Small intestine (tissue), 7 donors: Measurements from ENCODE around the gene KIAA0825. TPM values are rescaled to one million over a fixed set of nuclear protein-coding genes. Genes with fewer than 3 reads are reported as not detected.

Experiments
- DNase-seq, 2 donors: peaks; one replicate each; pipeline versions ENCODE4 v3.0.0 to v3.0.0-alpha.2; 2013
- FAIRE-seq: peaks from 2 replicates; lab custom pipeline; 2012; peaks lifted over from hg19 to GRCh38; lab: Jason Lieb, UNC
- H3K27ac ChIP-seq, 3 donors: one replicate each; pipeline ENCODE4 v1.5.1; 2013; ENCODE audit warnings: low read length in 2 of 3, mild to moderate bottlenecking in 2 of 3, control low read depth in 1 of 3, inconsistent platforms in 1 of 3, low read depth in 1 of 3, moderate library complexity in 1 of 3
- H3K27me3 ChIP-seq, 3 donors: one replicate each; pipeline ENCODE4 v1.6.1; 2013; ENCODE audit warnings: low read length in 3 of 3, inconsistent platforms in 1 of 3; ENCODE audit not compliant: control insufficient read depth in 3 of 3, insufficient read depth in 3 of 3
- H3K36me3 ChIP-seq, 3 donors: one replicate each; pipeline ENCODE4 v1.6.1; 2013; ENCODE audit warnings: low read length in 3 of 3, inconsistent platforms in 1 of 3, low read depth in 1 of 3, mild to moderate bottlenecking in 1 of 3, moderate library complexity in 1 of 3; ENCODE audit not compliant: control insufficient read depth in 3 of 3, insufficient read depth in 2 of 3
- H3K4me1 ChIP-seq, 3 donors: one replicate each; pipeline ENCODE4 v1.6.1; 2013; ENCODE audit warnings: low read length in 2 of 3, inconsistent platforms in 1 of 3, low read depth in 1 of 3, mild to moderate bottlenecking in 1 of 3, moderate library complexity in 1 of 3; ENCODE audit not compliant: control insufficient read depth in 3 of 3, insufficient read depth in 2 of 3
- H3K4me3 ChIP-seq, 3 donors: one replicate each; pipeline ENCODE4 v1.5.1; 2013; ENCODE audit warnings: low read length in 3 of 3, control low read depth in 1 of 3, inconsistent platforms in 1 of 3, low read depth in 1 of 3, mild to moderate bottlenecking in 1 of 3, moderate library complexity in 1 of 3
- H3K9me3 ChIP-seq, 2 donors: one replicate each; pipeline ENCODE4 v1.6.1; 2013; ENCODE audit warnings: low read depth in 1 of 2, low read length in 1 of 2; ENCODE audit not compliant: control insufficient read depth in 2 of 2, insufficient read depth in 1 of 2
- WGBS, 3 donors: extraction: QIAGEN DNeasy Blood & Tissue Kit; methylation state at CpG; one replicate each; pipeline ENCODE4 v1.1.7; 2013; 5-methylcytosine and 5-hydroxymethylcytosine counted together
- polyA plus RNA-seq, 4 donors: library from polyadenylated mRNA; stranded (reverse) in 3 of 4; unstranded in 1 of 4; fragments of 200-250 nt in 3 of 4; fragments of 120-200 nt in 1 of 4; gene quantifications; one replicate each; pipeline versions ENCODE4 v1.2.1 to v1.2.3, GENCODE V29; 2013
- donor health status: healthy with polysubstance abuse.
- donor health status: control.
- donor health status: control.
- donor health status: Bipolar disorder and iron deficiency.
- donor health status: healthy.

The KIAA0825 gene
- polyA plus RNA-seq, 4 donors: 0.51 to 2.6 (median 0.61) TPM

DNA sequence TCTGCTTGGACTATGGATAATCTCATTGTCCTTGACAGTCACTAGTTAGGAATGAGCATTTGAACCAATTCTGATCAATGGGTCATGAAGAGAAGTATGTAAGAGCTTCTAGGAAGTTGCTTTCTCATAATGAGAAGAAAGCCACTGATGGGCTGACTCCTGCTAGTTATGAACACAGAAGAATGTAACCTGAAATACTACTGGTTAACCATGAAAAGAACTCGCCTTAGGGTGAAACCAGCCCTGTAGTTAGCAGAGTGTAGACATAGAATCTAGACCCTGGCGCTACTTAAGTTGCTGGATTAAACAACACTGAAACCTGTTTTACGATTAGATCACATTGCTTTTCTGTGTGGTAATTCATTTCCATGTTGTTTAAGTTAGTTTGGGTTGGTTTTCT lies 26.6 kb upstream of the KIAA0825 start:
- Histone ChIP-seq H3K36me3 (peaks cover 0 to 4% (median 2%) of the 10 kb centered on the region in 3 donors), H3K4me3 (no peak overlapping the region), H3K9me3 (peaks cover 0 to 5% of the 10 kb centered on the region in 2 donors), H3K27ac (no peak overlapping the region), H3K4me1 (no peaks in the 10 kb centered on the region), H3K27me3 (no peaks in the 10 kb centered on the region)
- DNase-seq (no peak), FAIRE-seq (no peak)
- WGBS, 3 donors: 95 to 97% (median 97%) methylated on average over 3 of the region's 3 CpGs

DNA sequence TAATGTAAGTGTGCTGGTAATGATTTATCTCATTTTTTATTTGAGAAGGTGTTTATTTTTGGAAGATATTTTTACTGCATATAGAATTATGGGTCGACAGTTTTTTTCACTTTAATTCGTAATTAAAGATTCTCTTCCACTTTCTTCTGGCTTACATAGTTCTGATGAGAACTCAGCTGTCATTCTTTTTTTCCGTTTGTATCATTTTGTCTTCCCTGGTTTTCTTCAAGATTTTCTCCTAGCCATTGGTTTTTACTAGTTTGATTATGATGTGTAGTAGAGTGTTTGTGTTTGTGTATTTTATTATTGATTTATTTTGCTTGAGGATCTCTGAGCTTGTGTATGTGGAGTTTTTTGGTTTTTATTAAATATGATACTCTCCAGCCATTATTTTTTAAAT lies 21.8 kb upstream of the KIAA0825 start:
- H3K4me3 ChIP-seq: no peak overlapping the region
- FAIRE-seq (no peak), DNase-seq (no peak)
- peaks cover 0 to 15% (median 8%) of the 10 kb centered on the region in 3 donors for H3K36me3 ChIP-seq
- 95 to 98% (median 97%) methylated on average over 3 of the region's 3 CpGs for WGBS, 3 donors
- no peaks in the 10 kb centered on the region for H3K27me3 ChIP-seq
- H3K9me3 ChIP-seq: peaks cover 0 to 28% of the 10 kb centered on the region in 2 donors
- H3K4me1 ChIP-seq: no peaks in the 10 kb centered on the region
- no peak overlapping the region for H3K27ac ChIP-seq

DNA sequence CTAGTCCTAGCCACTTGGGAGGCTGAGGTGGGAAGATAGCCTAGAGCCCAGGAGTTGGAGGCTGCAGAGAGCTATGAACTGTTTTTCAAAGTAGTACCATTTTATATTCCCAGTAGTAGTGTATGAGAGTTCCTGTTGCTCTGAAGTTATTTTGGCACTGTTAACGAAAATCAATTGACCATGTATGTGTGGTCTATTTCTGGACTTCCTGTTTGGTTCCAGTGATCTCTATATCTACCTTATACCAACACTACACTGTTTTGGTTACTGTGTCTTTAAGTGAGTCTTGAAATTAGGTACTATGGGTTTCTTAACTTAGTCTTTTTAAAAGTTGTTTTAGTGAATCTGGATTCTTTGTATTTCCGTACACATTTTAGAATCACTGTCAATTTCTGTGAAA lies 13.6 kb upstream of the KIAA0825 start:
- DNase-seq: no peak
- H3K4me3 ChIP-seq: no peak overlapping the region

DNA sequence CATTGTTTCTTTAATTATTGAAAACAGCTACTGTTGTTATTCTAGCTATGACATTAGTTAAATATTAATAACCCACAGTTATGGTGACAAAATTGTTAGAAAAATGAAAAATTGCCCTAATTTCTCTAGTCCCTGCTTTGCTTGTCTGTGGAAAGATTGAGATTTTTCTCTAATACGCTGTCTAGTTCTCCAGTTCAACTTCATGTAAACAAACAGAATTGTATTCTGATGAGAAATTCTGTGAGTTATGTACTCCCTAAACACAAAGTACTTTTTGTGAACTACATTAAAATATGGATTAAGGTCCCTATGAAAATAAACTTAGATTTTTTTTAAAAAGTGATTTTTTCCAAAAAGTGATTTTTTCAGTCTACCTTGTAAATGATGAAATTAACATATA lies 8.8 kb upstream of the KIAA0825 start:
- Histone ChIP-seq H3K4me3 (no peak overlapping the region), H3K9me3 (peaks cover 0 to 3% of the 10 kb centered on the region in 2 donors), H3K27ac (no peak overlapping the region), H3K4me1 (no peaks in the 10 kb centered on the region), H3K27me3 (no peaks in the 10 kb centered on the region), H3K36me3 (peaks cover 0 to 8% (median 2%) of the 10 kb centered on the region in 3 donors)
- DNase-seq (no peak), FAIRE-seq (no peak)
- WGBS, 3 donors: 81 to 91% (median 89%) methylated on average over 1 of the region's 1 CpG

More for the DNA sequence above, 13.6 kb upstream of the KIAA0825 start:
- no peak for FAIRE-seq
- Histone ChIP-seq H3K4me1 (no peaks in the 10 kb centered on the region), H3K27me3 (no peaks in the 10 kb centered on the region), H3K9me3 (peaks cover 0 to 12% of the 10 kb centered on the region in 2 donors), H3K36me3 (peaks cover 0 to 17% (median 4%) of the 10 kb centered on the region in 3 donors), H3K27ac (no peak overlapping the region)
- WGBS, 3 donors: 73 to 83% (median 76%) methylated on average over 2 of the region's 2 CpGs

DNA sequence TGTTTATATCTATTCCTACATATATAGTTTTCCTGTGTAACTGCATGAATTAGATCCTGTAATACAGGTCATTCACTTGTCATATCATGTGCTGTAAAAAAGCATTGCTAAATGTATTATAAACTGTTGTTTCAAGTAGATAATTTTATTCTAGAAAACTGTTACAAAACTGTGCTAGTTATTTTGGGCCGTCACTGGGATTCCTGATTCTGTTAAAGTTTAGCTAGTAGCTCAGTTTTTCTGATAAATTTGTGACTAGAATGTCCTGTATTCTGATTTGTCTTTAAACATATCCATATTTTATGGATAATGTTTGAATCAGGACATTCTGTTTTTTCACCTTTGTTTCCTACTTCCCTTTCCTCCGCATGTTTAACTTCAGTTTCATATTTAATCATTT lies 5.5 kb upstream of the KIAA0825 start:
- Histone ChIP-seq H3K4me1 (no peaks in the 10 kb centered on the region), H3K36me3 (no peaks in the 10 kb centered on the region), H3K9me3 (no peaks in the 10 kb centered on the region), H3K27me3 (no peaks in the 10 kb centered on the region), H3K4me3 (no peak overlapping the region), H3K27ac (no peak overlapping the region)
- FAIRE-seq: no peak
- 79 to 95% (median 85%) methylated on average over 2 of the region's 2 CpGs for WGBS, 3 donors
- no peak for DNase-seq

DNA sequence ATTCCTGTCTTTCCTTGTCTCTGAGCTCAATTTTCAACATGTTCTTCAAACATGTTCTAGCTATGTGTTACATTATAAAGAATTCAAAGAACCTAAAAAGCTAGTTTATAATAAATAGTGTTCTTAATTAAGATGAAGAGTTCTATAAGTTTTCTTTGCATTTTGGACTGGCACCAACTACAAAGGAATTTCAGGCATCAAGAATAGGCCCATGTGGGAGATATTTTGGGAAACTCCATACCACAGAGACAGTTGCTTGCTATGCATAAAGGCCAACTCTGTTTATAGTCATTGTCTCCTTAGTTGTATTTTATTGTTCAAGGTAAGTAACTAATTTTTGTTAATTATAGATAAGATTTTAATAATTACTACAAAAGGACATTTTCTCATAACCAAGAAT lies 4.6 kb upstream of the KIAA0825 start:
- no peaks in the 10 kb centered on the region for H3K27me3 ChIP-seq
- H3K27ac ChIP-seq: no peak overlapping the region
- no peak for FAIRE-seq
- no peak overlapping the region for H3K4me3 ChIP-seq
- H3K9me3 ChIP-seq: no peaks in the 10 kb centered on the region
- no peak for DNase-seq
- H3K36me3 ChIP-seq: no peaks in the 10 kb centered on the region
- H3K4me1 ChIP-seq: no peaks in the 10 kb centered on the region

DNA sequence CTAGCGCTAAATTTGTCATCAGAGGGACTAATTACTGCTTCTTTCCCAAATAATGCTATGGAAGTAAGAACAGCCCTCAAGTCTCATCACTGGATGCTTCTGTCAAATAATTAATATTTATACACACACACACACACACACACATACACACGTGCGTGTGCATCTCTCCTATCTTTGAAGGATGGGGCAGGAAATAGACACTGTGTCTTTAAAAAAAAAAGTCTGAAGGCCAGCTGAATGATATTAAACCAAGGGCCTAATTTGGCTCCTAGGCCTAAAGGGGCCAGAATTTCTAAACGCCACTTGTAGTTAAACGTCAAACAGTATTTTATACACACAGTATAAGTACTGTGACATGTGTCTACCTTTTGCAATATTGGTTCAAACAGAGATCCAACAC lies 3.4 kb upstream of the KIAA0825 start:
- H3K4me1 ChIP-seq: no peaks in the 10 kb centered on the region
- no peaks in the 10 kb centered on the region for H3K36me3 ChIP-seq
- no peak overlapping the region for H3K4me3 ChIP-seq
- no peaks in the 10 kb centered on the region for H3K9me3 ChIP-seq
- FAIRE-seq (no peak), DNase-seq (no peak)
- H3K27ac ChIP-seq: no peak overlapping the region
- 68 to 81% (median 77%) methylated on average over 5 of the region's 5 CpGs for WGBS, 3 donors
- no peaks in the 10 kb centered on the region for H3K27me3 ChIP-seq

DNA sequence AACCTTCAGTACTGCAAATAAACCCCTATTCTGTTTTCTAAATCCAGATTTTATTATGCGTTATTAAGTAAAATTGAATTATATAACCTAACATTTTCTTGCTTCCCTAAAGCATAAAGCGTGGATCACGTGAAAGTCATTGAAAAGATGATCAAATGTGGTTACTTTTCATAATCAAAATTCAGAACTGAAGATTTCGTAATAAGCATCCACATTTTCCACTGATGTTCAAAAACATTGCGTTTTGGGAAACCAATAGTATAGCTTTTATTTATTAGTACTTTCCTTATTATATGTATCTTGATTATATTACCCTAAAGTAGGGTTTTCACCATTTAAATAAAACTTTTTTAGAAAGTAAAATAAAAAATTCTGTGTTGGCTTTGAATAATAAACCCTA lies 1.9 kb upstream of the KIAA0825 start:
- Histone ChIP-seq H3K27ac (no peak overlapping the region), H3K9me3 (no peaks in the 10 kb centered on the region), H3K4me3 (no peak overlapping the region), H3K4me1 (no peaks in the 10 kb centered on the region), H3K36me3 (no peaks in the 10 kb centered on the region), H3K27me3 (no peaks in the 10 kb centered on the region)
- DNase-seq (no peak), FAIRE-seq (no peak)
- 92 to 97% (median 94%) methylated on average over 5 of the region's 5 CpGs for WGBS, 3 donors

DNA sequence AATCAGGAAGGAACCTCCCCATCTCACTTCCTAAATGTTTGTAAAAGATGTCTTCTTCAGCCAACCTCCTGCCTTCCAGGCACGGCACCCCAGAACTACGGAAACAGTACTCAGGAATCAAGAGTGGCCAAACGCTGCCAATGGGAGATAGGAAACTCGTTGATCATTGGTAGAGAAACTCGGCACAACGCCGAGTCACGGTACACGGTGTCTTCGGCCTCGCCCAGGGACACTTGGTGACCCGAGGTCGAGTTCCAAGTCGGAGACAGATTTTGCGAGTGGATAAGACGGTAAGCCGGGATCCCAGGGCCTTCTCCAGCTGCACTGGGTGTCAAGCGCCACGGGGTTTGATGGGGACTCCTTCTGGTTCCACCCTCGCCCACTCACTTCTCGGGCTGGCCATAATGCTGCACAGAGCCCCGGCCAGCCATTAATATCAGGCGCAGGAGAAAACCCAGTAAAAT lies 343 bp downstream of the KIAA0825 start:
- H3K4me3 ChIP-seq: peak overlapping the region; percentile 52 to 89 (median 67)
- DNase-seq (peak; percentile 92 to 97), FAIRE-seq (no peak)
- H3K27ac ChIP-seq: peak overlapping the region; percentile 93 to 95 (median 94)
- WGBS, 3 donors: 0% methylated on average over 23 of the region's 23 CpGs
- no peaks in the 10 kb centered on the region for H3K9me3 ChIP-seq
- no peaks in the 10 kb centered on the region for H3K36me3 ChIP-seq
- H3K4me1 ChIP-seq: no peaks in the 10 kb centered on the region
- H3K27me3 ChIP-seq: no peaks in the 10 kb centered on the region
